GM18505 (cell line): ENCODE results near the gene HBG1.
"Not testable (repeated sequence)": the region's sequence is repeated elsewhere in the genome, so short reads cannot be mapped to it uniquely, and the experiment has no call there.

ENCODE experiments used
- ATAC-seq: cut with Tn5 transposase; IDR thresholded peaks from one replicate; pipeline ENCODE4 v1.9.1; 2021; ENCODE audit not compliant: unreplicated experiment
- POLR2A ChIP-seq: IDR thresholded peaks from 4 replicates; pipeline ENCODE4 v1.6.1; 2011; ENCODE audit warnings: borderline replicate concordance; ENCODE audit not compliant: insufficient read depth, insufficient read length; ENCODE audit errors: extremely low read depth

Gene HBG1

DNA sequence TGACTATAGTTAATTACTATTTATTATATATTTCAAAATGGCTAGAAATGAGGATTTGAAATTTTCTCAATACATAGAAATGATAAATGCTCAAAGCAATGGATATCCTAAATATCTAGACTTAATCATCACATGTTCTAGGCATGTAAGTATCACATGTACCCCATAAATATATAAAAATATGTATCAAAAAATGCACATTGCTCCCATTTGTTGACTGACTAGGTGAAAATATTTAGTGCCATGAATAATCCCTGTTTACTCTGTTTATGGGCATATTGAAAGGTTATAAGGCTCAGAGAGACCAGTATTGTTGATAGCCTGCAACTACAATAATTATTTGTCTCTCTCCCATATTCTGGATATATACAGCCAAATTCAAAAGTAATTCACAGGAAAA is 17.0 kb upstream of the HBG1 start:
- no peak for ATAC-seq
- no peak for TF ChIP-seq POLR2A

DNA sequence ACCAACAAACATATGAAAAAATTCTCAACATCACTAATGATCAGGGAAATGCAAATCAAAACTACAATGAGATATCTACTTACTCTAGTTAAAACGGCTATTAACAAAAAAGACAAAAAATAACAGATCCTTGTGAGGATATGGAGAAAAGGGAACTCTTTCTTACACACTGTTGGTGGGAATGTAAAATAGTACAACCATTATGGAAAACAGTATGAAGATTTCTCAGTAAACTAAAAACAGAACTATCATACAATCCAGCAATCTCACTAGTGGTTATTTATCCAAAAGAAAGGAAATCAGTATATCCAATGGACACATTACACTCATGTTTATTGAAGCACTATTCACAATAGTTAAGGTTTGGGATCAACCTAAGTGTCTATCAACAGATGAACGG is 16.2 kb upstream of the HBG1 start:
- no peak for TF ChIP-seq POLR2A
- ATAC-seq, result no peak

DNA sequence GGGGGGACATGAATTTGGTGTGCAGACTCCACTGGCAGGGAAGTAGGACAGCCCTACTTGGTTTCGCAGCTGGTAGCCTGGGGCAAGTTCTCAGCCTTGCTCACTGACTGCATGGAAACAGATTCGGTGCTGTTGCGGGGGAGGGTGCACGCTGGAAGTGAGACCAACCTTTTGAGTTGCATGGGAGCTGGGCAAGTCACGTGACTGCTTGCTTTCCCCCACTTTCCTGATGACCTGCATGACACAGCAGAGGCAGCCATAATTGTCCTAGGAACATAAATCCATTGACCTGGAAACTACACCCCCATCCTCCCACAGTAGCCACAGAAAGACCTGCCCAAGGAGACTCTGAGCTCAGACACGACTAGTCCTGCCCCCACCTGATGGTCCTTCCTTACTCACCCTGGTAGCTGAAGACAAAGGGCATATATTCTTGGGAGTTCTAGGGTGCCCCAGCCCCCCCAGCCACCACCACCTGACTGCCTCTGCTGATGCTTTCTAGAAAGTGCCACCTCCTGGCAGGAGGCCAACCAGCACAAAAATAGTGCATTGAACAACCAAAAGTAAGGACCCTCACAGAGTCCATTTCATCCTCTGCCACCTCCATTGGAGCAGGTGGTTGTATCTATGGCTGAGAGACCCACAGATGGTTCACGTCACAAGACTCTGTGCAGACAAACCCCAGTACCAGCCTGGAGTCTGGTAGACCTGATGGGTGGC is 9.0 kb upstream of the HBG1 start:
- no peak for TF ChIP-seq POLR2A
- ATAC-seq, result no peak

DNA sequence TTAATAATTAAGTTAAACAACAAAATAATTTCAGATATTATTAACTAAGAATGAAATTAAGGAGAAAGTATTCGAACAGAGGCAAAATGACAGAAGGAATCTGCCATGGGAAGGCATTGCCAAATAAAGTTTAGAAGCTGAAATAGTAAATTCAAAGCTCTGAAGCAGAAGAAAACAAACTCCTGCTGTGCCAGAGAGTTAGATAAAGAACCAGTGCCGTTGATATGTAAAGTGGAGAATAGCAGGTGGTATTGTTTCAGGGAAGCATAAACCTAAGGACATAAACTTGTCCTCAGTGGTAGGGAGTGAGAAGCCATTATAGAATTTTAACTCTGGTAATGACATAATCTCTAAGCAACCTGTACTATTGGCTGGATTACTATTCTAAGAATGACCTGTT is 7.6 kb upstream of the HBG1 start:
- TF ChIP-seq POLR2A, result no peak
- no peak for ATAC-seq

DNA sequence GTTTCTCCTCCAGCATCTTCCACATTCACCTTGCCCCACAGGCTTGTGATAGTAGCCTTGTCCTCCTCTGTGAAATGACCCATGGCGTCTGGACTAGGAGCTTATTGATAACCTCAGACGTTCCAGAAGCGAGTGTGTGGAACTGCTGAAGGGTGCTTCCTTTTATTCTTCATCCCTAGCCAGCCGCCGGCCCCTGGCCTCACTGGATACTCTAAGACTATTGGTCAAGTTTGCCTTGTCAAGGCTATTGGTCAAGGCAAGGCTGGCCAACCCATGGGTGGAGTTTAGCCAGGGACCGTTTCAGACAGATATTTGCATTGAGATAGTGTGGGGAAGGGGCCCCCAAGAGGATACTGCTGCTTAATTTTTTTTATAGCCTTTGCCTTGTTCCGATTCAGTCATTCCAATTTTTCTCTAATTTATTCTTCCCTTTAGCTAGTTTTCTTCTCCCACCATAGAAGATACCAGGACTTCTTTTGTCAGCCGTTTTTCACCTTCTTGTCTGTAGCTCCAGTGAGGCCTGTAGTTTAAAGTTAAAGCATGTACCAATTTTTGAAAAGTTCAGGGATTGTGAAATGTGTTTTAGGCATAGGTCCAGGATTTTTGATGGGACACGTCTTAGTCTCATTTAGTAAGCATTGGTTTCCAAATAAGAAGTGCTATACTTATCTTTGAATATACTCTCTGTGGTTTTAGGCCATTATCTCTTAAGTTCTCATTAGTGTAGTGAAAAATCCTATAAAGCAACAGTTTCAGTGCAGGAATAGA is 5.2 kb upstream of the HBG1 start, which contains the start of gene HBG2:
TSS of gene HBG2 (minus strand) at position 136 of the 768 bp plus-strand sequence. CDS start at position 83, 53 bp downstream.
- not testable (repeated sequence) for ATAC-seq

DNA sequence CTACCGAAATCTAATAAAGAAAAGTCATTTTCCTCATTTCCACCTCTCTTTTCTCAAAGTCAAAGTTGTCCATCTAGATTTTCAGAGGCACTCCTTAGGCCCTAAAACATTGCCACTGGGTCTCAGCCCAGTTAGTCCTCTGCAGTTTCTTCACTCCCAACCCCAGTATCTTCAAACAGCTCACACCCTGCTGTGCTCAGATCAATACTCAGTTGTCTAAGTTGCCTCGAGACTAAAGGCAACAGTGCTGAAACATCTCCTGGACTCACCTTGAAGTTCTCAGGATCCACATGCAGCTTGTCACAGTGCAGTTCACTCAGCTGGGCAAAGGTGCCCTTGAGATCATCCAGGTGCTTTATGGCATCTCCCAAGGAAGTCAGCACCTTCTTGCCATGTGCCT is 4.4 kb upstream of the HBG1 start:
- ATAC-seq, result not testable (repeated sequence)

DNA sequence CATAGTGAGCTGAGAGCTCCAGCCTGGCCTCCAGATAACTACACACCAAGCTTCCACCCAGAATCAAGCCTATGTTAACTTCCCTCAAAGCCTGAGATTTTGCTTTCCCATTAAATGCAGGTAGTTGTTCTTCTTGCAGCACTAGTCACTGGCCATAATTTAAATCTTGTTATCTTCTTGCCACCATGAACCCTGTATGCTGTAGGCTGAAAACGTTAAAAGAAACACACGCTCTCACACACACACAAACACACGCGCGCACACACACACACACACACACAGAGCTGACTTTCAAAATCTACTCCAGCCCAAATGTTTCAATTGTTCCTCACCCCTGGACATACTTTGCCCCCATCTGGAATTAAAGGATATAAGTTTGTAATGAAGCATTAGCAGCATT is 3.8 kb upstream of the HBG1 start:
- not testable (repeated sequence) for ATAC-seq

DNA sequence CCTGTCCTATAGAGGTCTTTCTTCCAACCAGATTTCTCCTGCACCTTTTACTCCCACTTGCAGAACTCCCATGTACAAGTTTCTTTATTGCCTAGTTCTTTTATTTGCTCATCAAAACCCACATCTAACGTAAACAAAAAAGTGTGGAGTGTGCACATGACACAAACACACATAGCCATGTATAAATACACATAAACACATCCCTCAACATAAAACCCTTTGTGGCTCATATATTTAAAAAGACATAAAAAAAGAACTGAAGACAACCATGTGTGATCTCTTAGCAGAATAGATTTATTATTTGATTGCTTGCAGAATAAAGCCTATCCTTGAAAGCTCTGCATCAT is 3.2 kb upstream of the HBG1 start:
- no peak for ATAC-seq
- TF ChIP-seq POLR2A, result no peak

DNA sequence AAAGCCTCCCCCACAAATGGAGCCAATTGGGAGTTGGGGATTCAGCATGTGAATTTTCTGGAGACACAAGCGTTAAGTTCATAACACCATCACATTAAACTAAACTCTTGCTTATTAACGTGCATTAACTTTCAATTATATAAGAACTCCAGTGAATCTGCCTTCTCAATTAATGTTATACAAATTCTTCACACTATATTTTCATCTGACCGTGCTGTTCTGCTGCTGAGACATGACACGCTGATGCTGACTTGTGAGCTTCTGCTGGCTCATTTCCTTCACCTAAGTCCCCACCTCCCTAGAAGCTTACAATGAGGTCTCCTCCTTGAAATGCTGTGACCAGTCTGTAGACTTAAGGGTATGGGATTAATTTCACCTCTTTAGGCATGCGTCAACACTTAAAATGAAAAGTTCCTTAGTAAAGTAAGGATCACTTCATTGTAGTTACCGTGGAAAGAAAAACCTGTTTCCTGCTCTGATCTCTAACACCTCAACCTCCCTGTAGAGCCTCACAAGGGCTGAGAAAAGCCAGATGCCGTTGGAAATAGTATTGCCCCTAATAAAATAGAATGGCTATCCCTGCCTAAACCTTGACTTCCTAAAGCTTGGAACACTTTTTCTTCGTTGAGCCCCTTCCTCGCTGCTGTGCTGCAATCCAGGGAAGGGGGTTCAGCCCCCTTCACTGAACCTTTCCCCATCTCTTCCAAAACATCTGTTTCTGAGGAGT is 2.7 kb upstream of the HBG1 start:
- no peak for TF ChIP-seq POLR2A
- ATAC-seq, result no peak

DNA sequence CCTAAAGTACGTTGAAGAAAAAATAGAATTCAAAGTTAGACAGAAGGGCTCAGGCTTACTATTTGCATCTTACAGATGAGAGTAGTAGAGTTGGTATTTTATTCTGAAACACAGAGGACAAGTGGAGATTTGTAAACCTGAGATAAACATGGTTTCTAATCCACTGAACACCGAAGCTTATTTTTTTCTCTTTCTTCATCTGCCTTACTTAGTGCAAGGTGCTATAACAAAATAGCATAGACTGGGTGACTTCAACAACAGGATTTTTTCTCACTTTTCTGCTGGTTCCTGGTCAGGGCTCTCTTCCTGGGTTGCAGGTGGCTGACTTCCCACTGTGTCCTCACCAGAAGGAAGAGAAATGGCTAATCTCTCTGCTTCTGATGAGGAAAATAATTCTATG is 2.1 kb upstream of the HBG1 start:
- no peak for ATAC-seq
- TF ChIP-seq POLR2A, result no peak

DNA sequence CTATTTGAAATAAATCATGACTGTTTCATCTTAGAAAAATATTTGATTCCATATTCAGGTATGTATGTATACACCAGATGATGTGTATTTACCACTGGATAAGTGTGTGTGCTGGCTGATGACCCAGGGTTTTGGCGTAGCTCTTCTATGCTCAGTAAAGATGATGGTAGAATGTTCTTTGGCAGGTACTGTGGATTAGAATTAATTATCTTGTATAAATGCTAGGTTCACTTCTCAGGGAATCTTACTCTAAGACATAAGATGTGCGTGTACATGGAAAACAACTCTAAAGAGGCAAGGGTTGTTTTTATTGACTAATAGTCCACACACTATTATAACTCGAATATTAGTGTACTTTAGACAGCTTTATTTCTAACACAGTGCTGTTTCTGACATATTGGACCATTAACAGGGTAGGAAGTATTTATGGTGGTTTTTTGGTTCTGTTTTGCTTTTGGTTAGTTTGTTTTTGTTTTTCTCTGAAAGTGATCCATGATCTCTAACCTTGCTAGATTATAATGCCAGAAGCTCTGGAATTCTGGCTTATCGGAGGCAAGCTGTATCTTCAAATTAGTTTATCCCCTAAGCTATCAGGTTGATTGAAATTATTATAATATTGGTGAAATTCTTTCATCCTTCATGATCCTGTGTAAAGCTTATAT is 1.0 kb upstream of the HBG1 start:
- TF ChIP-seq POLR2A, result no peak
- no peak for ATAC-seq

DNA sequence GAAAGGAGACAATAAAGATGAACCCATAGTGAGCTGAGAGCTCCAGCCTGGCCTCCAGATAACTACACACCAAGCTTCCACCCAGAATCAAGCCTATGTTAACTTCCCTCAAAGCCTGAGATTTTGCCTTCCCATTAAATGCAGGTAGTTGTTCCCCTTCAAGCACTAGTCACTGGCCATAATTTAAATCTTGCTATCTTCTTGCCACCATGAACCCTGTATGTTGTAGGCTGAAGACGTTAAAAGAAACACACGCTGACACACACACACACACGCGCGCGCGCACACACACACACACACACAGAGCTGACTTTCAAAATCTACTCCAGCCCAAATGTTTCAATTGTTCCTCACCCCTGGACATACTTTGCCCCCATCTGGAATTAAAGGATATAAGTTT is 1.2 kb downstream of the HBG1 start:
- not testable (repeated sequence) for ATAC-seq

DNA sequence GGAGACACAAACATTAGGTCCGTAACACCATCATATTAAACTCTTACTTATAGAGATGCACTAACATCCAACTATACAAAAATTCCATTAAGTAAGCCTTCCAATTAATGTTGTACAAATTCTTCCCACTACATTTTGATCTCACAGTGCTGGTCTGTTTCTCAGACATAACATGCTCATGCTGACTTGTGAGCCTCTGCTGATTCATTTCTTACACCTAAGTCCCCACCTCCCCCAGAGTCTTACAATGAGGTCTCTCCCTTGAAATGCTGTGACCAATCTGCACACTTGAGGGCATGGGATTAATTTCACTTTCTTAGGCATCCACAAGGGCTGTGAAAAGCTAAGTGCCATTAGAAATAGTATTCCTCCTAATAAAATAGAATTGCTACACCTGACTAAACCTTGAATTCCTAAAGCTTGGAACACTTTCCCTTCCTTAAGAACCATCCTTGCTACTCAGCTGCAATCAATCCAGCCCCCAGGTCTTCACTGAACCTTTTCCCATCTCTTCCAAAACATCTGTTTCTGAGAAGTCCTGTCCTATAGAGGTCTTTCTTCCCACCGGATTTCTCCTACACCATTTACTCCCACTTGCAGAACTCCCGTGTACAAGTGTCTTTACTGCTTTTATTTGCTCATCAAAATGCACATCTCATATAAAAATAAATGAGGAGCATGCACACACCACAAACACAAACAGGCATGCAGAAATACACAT is 2.0 kb downstream of the HBG1 start:
- TF ChIP-seq POLR2A, result no peak

DNA sequence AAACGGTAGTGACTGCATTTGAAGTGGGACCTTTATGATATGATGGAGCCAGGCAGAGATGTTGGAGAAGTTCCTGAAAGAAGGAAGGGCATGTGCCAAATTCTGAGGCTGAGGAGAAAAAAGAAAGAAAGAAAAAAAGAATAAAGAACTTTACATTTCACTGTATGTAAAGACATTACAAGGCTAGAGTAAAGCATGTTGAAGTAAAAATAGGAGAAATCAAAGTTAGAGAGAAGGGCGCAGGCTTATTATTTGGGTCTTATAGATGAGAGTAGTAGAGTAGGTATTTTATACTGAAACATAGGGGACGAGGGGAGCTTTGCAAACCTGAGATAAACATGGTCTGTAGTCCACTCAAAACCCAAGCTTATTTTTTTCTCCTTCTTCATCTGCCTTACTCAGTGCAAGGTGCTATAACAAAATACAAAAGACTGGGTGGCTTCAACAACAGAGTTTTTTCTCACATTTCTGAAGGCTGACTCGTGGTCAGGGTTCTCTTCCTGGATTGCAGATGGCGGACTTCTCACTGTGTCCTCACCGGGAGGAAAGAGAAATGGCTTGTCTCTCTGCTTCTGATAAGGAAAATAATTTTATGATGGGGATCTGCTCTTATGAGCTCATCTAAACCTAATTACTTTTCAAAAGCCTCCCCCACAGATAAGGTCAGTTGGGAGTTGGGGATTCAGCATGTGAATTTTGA is 2.7 kb downstream of the HBG1 start:
- no peak for TF ChIP-seq POLR2A
- ATAC-seq, result no peak

More for the DNA sequence above, 2.0 kb downstream of the HBG1 start:
- ATAC-seq, result no peak
